Activated CD4-positive, alpha-beta T cell treated with anti-CD3 and anti-CD28 coated beads, Interleukin-2, amount 50 U/mL, for 1 hour (primary cell): ENCODE data around the gene KCNB1.
"Not testable (repeated sequence)": the region's sequence is repeated elsewhere in the genome, so short reads cannot be mapped to it uniquely, and the experiment has no call there.

Experiments
- DNase-seq: peaks from one replicate; pipeline ENCODE4 v3.0.0-alpha.2; 2020

Gene KCNB1

DNA sequence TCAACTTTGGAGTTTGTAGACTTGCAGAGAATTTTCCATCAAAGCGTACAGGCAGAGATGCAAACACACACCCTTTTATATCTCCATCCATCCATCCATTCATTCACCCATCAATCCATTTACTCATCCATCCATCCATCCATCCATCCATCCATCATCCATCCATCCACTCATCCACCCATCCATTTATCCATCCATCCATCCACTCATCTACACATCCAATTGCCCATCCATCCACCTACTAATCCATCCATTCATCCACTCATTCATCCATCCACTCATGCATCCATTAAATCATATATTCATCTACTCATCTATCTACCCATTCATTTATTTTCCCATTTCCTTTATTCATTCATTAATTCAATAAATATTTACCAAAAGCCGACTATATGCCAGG lies 52.1 kb downstream of the KCNB1 start:
- no peak for DNase-seq

DNA sequence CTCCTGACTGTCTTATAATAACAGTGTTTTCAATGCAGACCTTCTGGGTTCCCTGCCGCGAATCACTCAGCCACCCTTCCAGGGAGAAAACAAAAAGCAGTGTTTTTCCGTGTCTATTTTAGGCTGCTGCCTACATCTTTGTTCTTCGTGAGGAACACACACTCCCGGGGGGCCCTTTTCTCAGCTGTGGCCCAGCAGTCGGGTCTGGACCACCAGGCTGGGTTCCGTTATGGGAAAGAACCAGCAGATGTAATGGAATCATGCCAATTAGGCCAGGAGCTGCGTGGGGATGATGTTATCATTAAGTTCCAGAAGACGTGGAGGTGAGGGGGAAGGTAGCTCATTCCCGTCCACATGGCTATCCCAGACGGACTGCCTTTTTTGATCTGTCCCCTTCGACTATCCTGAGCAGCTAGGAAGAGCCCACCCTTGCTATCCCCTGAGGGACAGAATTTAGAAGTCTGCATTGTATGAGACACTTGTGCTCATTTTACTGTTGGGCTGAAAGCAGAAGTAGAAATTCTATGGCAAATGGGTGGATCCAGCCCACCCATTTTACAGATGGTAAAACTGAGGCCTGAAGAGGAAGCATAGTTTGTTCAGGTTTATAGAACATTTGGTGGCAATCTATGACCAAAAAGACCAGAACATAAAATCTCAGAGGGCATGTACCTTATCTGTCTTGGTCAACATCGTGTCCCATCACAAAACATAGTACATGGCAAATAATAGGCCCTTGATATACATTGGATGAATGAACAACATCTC lies 54.5 kb downstream of the KCNB1 start:
- DNase-seq, result no peak

DNA sequence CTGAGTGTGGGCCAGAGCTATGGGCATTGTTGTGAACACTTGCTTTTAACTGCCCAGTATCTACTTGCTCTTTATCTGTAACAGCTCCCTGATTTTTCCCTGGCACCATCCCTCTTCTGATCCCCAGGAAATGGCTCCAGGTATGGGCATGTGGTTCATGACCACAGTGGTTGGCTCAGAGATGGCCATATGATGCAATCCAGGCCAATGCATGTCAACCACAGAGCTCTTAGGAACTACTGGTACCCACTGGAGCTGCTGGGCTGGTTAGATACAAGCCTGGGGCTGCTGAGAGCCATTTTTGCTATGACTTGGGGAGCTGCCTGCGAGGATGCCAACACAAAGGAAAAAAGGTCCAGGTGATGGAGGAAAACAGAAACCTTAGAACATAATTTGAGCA lies 55.6 kb downstream of the KCNB1 start:
- DNase-seq, result no peak

DNA sequence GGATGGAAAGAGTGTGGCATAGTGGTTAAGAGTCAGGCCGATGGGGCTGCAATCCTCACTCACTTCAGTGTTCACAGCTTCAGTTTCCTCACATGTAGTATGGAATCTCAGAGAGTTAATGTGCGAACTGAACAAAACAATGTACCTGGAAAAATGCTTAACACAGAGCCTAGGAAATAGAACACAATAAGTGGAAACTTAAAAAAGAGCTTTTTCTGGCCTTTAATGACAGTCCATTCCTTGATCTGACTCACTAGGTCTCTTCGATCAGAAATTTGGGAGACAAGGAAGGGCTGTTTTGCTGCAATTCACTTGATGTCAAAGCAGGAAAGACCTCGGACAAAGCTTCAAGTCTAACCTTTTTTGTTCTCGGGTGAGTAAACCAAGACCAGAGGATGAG lies 56.1 kb downstream of the KCNB1 start:
- DNase-seq, result no peak

GRCh38 chr20:49424536-49424935 lies 57.9 kb downstream of the KCNB1 start:
- DNase-seq, result no peak

- no peak for DNase-seq
Observed at GRCh38 chr20:49422161-49422560, 60.3 kb downstream of the KCNB1 start.

DNA sequence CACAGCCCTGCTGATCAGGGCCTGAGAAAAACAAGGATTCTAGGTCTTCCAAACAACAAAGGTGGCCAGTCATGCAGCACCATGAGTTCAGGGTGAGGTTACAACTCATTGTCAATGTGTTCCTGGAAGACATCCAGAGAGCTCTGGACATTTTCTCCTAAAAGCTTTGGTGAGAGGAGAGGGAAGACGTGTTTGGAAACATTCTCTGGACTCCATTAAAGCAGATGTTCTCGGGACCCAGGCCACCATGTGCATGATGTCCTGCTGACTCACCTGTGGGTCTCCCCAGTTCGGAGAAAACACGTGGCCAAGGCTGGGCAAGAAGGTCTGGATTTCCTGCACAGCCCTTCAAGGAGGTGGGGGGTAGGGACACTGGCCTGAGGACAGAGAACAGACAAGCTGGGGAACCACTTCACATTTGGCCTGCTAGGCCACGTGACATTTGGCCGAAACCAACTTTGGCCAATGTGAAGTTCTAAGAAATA lies 61.6 kb downstream of the KCNB1 start:
- no peak for DNase-seq

GRCh38 chr20:49420292-49420691 lies 62.2 kb downstream of the KCNB1 start:
- no peak for DNase-seq

GRCh38 chr20:49419785-49420184 lies 62.7 kb downstream of the KCNB1 start:
- DNase-seq, result no peak

GRCh38 chr20:49418809-49419208 lies 63.7 kb downstream of the KCNB1 start:
- DNase-seq, result no peak

- no peak for DNase-seq
Observed at GRCh38 chr20:49417843-49418555, 64.5 kb downstream of the KCNB1 start.

DNA sequence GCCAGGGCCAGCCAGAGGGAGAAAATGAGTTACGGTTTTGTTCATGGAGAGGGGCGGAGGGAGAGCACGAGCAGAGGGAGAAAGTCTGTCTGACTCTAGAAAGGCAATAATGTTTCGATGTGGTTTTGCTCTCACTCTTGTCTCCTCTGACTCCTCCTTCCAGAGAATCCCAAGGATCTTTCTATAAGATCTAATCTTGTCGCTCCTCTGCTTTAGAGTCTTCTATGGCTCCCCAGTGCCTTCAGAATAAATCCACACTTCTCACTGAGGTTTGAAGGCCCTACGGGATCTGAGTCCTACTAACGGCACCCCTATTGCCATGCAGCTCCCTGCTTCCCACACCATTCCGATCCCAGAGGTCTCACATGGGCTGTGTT lies 66.8 kb downstream of the KCNB1 start:
- DNase-seq, result no peak

- no peak for DNase-seq
Observed at GRCh38 chr20:49415005-49415667, 67.3 kb downstream of the KCNB1 start.

- no peak for DNase-seq
Observed at GRCh38 chr20:49413677-49414076, 68.8 kb downstream of the KCNB1 start.

GRCh38 chr20:49412953-49413352 lies 69.5 kb downstream of the KCNB1 start:
- no peak for DNase-seq

- DNase-seq, result no peak
Observed at GRCh38 chr20:49412254-49412653, 70.2 kb downstream of the KCNB1 start.

DNA sequence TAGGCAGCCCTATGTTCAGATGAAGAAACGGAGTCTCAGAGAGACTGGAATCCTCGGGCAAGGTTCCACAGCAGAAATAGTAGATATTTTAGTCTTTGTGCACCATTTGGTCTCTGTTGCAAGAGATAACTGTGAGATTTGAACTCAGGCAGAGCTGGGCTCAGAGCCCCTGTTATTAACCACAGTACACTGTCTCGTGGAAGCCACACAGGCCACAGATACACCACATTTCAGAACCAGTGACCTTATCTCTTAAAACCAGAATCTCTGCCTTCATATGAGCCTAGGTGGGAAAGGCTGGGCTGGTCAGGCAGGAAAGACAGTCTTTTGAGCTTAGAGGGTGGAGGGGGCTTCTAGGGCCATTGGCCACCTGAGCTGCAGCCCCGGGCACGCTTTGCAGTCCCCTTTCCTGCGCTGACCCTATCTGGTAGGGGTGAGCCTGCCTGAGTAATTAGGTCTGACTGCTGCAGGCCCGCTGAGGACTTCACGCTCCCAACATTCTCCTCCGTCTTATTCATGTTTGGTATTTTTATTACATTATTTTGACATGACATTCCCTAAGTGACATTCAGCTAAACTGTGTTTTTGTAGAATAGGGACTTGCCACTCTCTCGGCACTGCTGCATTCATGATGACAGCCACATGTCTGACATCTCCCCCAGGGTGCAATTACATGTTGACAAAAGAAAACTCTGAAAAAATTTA lies 71.1 kb downstream of the KCNB1 start:
- no peak for DNase-seq

GRCh38 chr20:49409975-49410621 lies 72.4 kb downstream of the KCNB1 start:
- DNase-seq, result not testable (repeated sequence)

GRCh38 chr20:49409302-49409974 lies 73.0 kb downstream of the KCNB1 start:
- no peak for DNase-seq

- DNase-seq, result no peak
Observed at GRCh38 chr20:49408509-49409104, 73.9 kb downstream of the KCNB1 start.

DNA sequence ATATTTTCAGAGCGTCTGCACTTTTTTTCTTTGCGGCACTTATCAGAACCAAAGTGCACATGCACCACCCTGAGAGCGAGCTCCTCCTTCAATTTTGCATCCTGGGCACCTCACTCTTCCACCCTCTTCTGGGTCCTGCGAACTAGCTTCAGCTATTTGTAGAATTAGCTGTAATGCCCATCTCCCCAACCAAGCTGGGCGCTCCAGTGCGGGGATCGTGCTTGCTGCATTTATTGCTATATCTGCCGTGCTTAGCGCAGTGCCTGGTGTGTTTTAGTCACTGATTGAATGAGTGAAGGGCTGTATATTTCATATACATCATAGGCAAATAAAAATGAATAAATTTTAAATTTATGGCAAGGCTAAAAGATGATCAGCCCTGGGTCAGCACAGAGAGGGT lies 75.8 kb downstream of the KCNB1 start:
- no peak for DNase-seq

GRCh38 chr20:49405696-49406095 lies 76.8 kb downstream of the KCNB1 start:
- DNase-seq, result no peak
